NCI-H345 (cell line): ENCODE data around the gene RIPK3.
"Not testable (repeated sequence)": the region's sequence is repeated elsewhere in the genome, so short reads cannot be mapped to it uniquely, and the experiment has no call there.

Experiments used
- DNase-seq: peaks from one replicate; lab custom pipeline; 2025; lab: John Stamatoyannopoulos, UW

RIPK3 gene

GRCh38 chr14:24343795-24344660, 4.2 kb upstream of the RIPK3 start:
- DNase-seq: no peak

GRCh38 chr14:24342889-24343288, 3.1 kb upstream of the RIPK3 start:
- DNase-seq: no peak

- DNase-seq: no peak
These were observed 815 bp upstream of the RIPK3 start for GRCh38 chr14:24340606-24341005.

GRCh38 chr14:24338843-24339242, 948 bp downstream of the RIPK3 start:
- no peak for DNase-seq

- no peak for DNase-seq
These were observed 2.0 kb downstream of the RIPK3 start for GRCh38 chr14:24337824-24338175.

GRCh38 chr14:24337144-24337823, 2.5 kb downstream of the RIPK3 start:
- no peak for DNase-seq

- no peak for DNase-seq
These were observed 4.2 kb downstream of the RIPK3 start for GRCh38 chr14:24335461-24336171.

GRCh38 chr14:24334431-24335291, 5.1 kb downstream of the RIPK3 start, which contains the start of gene ADCY4:
TSS of gene ADCY4 (minus strand) at chr14:24335071. CDS start at chr14:24334652, 419 bp downstream.
- no peak for DNase-seq

- DNase-seq: peak; percentile 85
These were observed 7.4 kb downstream of the RIPK3 start for GRCh38 chr14:24332268-24332993.

- no peak for DNase-seq
These were observed 8.0 kb downstream of the RIPK3 start for GRCh38 chr14:24331731-24332267.

- no peak for DNase-seq
These were observed 8.7 kb downstream of the RIPK3 start for GRCh38 chr14:24330973-24331674.

GRCh38 chr14:24329736-24330135, 10.1 kb downstream of the RIPK3 start:
- no peak for DNase-seq

- DNase-seq: no peak
These were observed 10.6 kb downstream of the RIPK3 start for GRCh38 chr14:24329073-24329663.

- DNase-seq: not testable (repeated sequence)
These were observed 11.9 kb downstream of the RIPK3 start for GRCh38 chr14:24327914-24328313.

- DNase-seq: no peak
These were observed 12.5 kb downstream of the RIPK3 start for GRCh38 chr14:24327303-24327702.

- no peak for DNase-seq
These were observed 13.8 kb downstream of the RIPK3 start for GRCh38 chr14:24325963-24326362.

GRCh38 chr14:24325041-24325530, 14.7 kb downstream of the RIPK3 start:
- DNase-seq: no peak

- DNase-seq: no peak
These were observed 15.8 kb downstream of the RIPK3 start for GRCh38 chr14:24324024-24324423.

GRCh38 chr14:24323341-24323740, 16.4 kb downstream of the RIPK3 start:
- no peak for DNase-seq

- DNase-seq: no peak
These were observed 17.1 kb downstream of the RIPK3 start for GRCh38 chr14:24322672-24323071.
